Measurements from ENCODE around the gene MVD.
"Not testable (repeated sequence)": the region's sequence is repeated elsewhere in the genome, so short reads cannot be mapped to it uniquely, and the experiment has no call there.

The MVD gene

DNA sequence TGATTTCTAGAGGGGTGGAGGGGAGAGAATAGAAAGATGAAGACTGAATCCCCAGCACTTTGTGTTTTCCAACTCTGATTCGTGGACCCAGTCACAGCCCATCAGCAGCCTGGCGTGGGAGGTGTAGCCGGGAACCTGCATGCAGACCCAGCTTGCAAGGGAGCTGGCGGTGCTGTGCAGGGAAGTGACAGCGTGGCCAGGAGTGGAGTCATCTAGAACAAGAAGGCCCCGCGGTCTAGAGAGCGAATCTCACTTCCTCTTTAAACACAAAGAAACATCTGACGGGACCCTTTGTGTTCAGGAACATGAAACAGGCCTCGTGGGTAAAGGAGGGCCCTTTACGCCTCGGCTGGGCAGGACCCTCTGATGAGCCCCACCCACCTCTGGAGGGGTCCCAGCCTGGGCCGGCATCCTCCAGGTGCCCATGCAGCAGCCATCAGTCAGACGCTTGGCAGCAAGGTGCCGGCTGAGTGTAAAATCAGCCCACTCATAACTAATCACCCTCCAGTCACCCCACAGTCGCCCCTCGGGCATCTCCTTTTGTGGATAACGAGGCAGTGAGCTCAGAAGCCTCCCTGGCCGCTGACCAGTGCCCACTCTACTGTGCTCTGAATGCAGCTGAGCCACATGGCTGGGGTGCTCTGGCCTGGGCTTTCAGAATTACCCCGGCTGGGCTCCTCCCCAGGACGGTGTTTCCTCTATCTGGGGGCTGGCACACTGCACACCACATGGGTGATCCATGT is 19.0 kb upstream of the MVD start:
- DNase-seq (ENCODE audit: low read depth) = peak; percentile 36

- DNase-seq (ENCODE audit: low read depth) = no peak
Observed at GRCh38 chr16:88681084-88681680, 18.3 kb upstream of the MVD start.

- no peak for DNase-seq (ENCODE audit: low read depth)
Observed at GRCh38 chr16:88680554-88681083, 17.7 kb upstream of the MVD start.

DNA sequence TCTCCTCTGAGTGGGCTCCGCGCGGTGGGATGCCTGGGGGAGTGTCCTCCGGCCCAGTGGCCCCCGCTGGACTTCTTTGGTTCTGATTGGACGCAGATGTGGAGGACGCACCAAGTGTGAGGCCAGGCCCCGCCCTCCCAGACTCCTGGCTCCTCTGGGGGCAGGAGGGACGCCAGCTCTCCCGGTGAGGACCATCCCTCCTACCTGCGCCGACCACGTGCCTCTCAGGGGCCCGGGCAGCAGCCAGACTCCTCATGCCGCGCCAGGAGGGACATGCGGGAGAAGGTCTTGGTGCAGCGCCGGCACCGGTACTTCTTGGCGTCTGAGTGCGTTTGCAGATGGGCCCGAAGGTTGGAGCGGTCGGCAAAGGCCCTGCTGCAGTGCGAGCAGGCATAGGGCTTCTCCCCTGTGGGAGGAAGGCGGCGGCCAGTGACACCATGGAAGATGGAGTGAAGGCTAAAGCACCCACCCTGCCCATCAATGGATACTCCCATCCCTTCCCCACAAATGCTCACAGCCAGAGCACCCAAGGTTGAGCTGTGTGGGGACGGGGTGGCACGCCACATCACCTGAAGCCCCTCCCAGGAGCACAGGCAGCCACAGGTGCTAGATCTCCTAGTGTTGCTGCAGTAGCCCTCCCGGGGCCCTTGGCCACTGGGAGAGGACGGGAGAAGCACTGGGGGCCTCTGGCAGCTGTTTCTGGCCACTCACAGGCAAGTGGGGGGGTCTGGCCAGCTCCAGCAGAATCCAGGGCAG is 15.5 kb upstream of the MVD start:
- no peak for DNase-seq (ENCODE audit: low read depth)

DNA sequence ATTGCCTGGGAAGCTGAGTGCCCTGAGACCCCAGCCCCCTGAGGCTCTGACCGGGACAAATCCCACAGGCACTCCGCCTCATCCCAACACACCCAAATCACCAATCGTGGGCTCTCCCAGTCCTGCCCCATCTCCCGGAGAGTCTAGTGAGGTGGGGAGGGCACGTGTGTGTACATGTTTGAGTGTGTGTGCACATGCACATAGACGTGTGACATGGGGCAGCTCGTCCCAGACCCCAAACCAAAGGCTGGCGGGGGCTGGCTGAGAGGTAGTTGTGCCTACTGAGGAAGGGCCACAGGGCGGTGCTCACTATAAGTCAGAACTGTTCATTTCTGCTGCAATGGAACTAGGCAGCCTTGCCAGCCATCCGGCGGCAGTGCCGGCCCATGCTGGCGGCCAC is 14.8 kb upstream of the MVD start:
- no peak for DNase-seq (ENCODE audit: low read depth)

DNA sequence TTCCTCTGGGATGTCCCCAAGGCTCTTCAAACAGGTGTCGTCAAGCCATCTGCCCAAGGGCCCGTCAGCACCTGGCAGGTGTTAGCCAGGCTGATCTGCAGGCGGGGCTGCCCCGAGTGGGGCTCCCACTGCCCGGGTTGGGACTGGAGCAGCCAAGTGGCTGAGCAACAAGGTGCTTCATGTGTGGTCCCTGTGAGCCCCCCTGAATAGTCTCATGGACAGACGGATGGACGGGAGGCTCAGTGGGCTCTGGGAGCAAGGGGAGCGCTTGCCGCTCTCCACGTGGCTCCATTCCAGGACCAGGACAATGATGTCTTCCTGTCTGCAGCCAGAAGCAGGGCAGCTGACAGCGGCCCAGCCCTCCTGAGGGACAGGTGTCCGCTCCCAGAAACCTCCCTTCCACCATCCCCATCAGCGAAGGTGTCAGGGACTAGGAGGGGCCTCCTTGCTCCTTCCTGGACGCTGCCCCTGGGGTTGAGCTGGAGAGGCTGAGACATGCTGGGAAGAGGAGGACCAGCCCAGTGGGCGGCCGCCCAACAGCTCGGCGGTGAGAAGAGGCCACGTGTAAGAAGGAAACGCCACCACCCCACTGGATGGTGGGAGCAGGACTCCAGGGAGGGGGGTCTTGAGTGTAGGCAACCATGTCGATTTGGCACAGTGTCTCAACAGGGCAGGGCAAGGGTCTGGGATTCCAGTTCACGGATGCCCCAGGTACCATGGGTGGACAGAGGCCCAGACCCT is 13.8 kb upstream of the MVD start:
- DNase-seq (ENCODE audit: low read depth) = no peak

GRCh38 chr16:88673716-88674379 is 11.0 kb upstream of the MVD start:
- no peak for DNase-seq (ENCODE audit: low read depth)

GRCh38 chr16:88672776-88673175 is 9.9 kb upstream of the MVD start:
- DNase-seq (ENCODE audit: low read depth) = no peak

GRCh38 chr16:88671806-88672205 is 8.9 kb upstream of the MVD start:
- no peak for DNase-seq (ENCODE audit: low read depth)

- DNase-seq (ENCODE audit: low read depth) = no peak
Observed at GRCh38 chr16:88669980-88670379, 7.1 kb upstream of the MVD start.

- not testable (repeated sequence) for DNase-seq (ENCODE audit: low read depth)
Observed at GRCh38 chr16:88669493-88669892, 6.6 kb upstream of the MVD start.

DNA sequence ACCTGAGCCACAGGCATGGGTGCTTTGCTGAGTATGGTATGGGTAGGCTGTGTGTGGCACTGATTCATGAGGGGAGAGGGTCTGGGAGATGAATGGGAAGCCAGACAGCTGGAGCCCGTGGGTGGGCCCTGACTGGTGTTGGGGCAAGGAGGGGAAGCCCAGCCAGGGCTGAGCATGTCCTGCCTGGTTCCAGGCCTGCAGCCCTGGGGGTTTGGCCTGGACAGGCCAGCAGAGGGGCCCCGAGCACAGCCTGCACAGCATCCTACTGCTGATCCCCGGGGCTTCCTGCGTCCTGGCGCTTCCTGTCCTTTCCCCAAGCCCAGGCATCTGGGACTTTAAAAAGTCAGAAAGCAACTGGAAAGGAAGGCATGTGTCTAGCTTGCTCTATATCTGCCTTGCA is 4.6 kb upstream of the MVD start:
- DNase-seq (ENCODE audit: low read depth) = no peak

- DNase-seq (ENCODE audit: low read depth) = no peak
Observed at GRCh38 chr16:88665570-88665969, 2.7 kb upstream of the MVD start.

DNA sequence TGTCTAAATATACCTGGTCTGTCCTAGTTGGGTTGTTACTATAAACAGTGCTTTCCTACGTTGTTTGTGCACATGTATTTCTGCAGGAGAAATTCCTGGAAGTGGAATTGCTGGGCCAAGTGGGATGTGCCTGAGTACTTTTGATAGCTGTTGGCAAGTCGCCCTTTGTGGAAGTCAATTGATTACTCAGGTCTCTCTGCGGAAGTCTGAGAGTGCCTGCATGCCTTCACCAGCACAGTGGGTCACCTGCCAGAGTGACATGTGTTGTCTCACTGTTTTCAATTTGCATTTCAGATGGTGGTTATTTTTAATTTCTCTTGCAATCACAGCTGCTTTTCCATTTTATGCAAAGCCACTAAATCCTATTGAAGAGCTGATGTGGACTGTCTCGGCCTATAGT is 2.3 kb upstream of the MVD start:
- DNase-seq (ENCODE audit: low read depth) = no peak

- DNase-seq (ENCODE audit: low read depth) = no peak
Observed at GRCh38 chr16:88662222-88662842, 559 bp downstream of the MVD start.

- no peak for DNase-seq (ENCODE audit: low read depth)
Observed at GRCh38 chr16:88661468-88661867, 1.4 kb downstream of the MVD start.

DNA sequence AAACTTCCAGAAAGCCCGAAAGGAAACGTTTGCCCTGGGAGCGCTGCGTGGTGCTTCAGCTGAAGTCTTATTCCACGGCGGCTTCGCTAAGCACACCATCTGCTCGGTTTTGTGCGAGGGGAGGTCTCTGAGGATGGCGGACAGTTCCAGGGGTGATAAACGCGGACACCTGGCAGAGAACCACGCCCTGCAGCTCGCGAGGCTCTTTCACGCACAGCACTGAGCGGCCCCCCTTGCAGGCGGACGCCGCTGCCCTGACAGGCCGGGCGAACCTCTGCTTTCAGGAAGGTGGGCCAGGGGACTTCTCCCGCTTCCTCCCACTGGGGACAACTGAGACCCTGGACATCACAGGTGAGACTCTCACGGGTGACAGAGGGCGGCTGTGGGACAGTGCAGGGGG is 3.7 kb downstream of the MVD start:
- DNase-seq (ENCODE audit: low read depth) = no peak

DNA sequence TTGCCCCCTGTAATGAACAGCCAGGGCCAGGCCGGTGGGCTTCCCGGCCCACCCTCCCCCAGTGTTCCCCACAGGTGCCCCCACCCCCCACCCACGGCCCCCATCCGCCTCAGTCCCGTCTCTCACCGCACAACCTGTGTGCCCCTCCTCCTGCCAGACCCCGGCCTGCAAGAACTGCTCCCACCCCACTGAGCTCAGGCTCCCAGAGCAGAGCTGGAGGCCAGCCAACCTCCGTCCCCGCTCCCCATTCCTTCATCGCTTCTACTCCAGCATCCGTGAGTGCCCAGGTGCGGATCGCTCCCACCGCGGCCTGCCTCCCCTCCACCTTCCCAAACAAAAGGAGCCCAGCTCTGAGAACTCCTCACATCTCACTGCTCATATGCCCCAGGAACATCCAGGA is 4.2 kb downstream of the MVD start:
- no peak for DNase-seq (ENCODE audit: low read depth)

DNA sequence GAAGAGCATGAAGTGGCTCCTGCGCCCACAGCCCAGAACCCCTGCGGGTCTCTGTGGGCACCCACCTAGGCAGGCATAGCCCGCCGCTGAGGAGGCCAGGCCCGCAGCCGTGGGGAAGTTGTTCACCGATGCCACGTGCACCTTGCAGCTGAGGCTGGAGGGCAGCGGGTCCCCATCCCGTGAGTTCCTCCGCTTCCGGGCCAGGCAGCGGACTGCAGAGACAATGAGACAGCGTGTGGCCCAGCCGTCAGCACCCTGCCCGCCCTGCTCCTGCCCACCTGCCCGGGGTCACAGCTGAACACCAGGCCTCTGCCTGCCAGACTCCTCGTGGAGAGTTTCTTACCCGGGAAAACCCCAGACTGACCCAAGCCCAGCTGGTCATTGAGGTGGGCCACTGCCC is 5.5 kb downstream of the MVD start:
- no peak for DNase-seq (ENCODE audit: low read depth)

DNA sequence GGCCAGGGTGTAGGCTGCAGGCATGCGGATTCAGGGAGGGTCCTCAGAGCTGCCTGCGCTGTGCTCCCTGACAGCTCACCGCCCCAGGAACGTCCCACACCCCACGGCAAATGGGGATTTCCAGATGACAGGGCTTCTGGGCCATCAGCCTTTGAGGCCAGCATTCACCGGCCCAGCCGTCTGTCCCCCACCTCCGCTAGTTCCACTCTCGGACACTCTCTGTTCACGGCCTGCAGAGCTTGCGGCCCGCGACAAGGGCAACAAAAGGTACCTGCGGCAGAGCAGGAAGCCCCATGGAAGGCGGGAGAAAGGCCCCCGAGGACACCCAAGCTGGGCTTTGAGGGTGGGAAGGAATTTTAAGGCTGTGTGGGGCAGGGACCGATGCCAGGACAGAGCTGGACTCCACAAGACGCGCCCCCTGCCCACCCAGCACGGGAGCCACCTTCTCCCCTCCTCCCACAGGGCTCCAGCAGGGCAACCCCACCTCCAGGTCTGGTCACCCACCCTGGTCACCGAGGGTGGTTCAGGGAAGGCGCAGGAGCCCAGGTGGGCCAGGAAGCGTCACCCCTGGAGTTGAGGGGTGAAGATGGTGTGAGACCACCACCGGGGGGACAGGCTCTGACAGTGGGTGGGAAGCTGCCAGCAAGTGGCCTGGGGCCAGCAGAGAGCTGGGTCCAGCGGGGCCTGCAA is 6.5 kb downstream of the MVD start:
- no peak for DNase-seq (ENCODE audit: low read depth)

Data from activated T-helper 1 cell treated with Interleukin-2 at 50 U/mL for 16 hours (primary cell).